Kidney epithelial cell (primary cell): Measurements from ENCODE around the gene CYP27A1. TPM values are rescaled to one million over a fixed set of nuclear protein-coding genes. Genes with fewer than 3 reads are reported as not detected.
"Not testable (repeated sequence)": the region's sequence is repeated elsewhere in the genome, so short reads cannot be mapped to it uniquely, and the experiment has no call there.

Experiments
- DNase-seq: peaks from one replicate; pipeline ENCODE4 v3.0.0-alpha.2; 2010; ENCODE audit warnings: low read depth
- H3K27me3 ChIP-seq: 2 replicates; pipeline ENCODE4 v1.6.0; 2011; ENCODE audit warnings: low read length; ENCODE audit not compliant: control insufficient read depth, insufficient read depth
- H3K36me3 ChIP-seq: 2 replicates; pipeline ENCODE4 v1.5.1; 2011; ENCODE audit warnings: low read length; ENCODE audit not compliant: control insufficient read depth, insufficient read depth
- H3K4me3 ChIP-seq: 2 replicates; pipeline ENCODE4 v1.5.1; 2011; ENCODE audit warnings: low read depth, mild to moderate bottlenecking, control low read depth, low read length
- total RNA-seq: library from RNA; depleted of rRNA; stranded (reverse); fragments of >200 nt; gene quantifications from 2 replicates; pipeline ENCODE4 v1.2.3, GENCODE V29; 2015
- TF ChIP-seq, protein P1 (sequence below): IDR thresholded peaks from 2 replicates; pipeline ENCODE4 v1.5.1; 2011; ENCODE audit warnings: mild to moderate bottlenecking, moderate library complexity, low read length, control low read depth, inconsistent platforms; ENCODE audit not compliant: insufficient read depth, poor library complexity, severe bottlenecking

Gene CYP27A1
- total RNA-seq, 1 donor from 2014 or later = 25.3 TPM

DNA sequence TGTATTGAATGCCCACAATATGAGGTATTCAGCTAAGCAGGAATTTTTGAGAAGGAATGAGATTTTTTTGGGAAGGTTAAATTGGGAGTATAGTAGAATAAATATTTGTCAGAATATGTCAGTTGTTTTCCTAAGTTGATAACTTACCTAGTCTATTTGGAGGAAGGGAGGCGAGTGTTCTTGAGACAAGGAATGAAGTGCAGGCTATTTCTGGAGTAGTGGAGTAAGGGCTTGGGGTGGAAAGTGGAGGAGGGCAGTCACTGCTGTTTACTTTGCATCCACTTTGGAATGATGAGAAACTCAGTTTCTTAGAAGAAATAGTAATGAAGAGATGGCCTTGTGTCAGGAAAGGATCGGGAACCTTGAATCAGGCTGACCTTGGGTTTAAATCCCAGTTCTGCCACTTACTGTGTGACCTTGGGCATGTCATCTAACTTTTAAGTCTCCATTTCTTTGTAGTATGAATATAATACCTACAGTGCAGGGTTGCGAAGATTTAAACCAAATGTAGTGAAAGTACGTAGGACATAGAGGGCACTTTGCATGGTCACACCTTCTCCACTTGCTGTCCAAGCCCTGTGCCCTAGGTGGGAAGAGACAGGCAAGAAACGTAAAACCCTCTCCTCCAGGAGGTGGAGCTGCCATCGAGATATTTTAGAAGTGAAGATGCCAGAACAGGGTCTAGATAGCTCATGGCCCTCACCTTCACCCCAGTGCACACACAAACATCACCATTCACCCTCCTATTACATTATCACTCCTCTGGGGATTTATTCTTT lies 25.2 kb upstream of the CYP27A1 start:
- Histone ChIP-seq H3K36me3 (peaks cover 1% of the 10 kb centered on the region), H3K27me3 (no peaks in the 10 kb centered on the region), H3K4me3 (no peak overlapping the region)
- TF ChIP-seq, protein P1, sequence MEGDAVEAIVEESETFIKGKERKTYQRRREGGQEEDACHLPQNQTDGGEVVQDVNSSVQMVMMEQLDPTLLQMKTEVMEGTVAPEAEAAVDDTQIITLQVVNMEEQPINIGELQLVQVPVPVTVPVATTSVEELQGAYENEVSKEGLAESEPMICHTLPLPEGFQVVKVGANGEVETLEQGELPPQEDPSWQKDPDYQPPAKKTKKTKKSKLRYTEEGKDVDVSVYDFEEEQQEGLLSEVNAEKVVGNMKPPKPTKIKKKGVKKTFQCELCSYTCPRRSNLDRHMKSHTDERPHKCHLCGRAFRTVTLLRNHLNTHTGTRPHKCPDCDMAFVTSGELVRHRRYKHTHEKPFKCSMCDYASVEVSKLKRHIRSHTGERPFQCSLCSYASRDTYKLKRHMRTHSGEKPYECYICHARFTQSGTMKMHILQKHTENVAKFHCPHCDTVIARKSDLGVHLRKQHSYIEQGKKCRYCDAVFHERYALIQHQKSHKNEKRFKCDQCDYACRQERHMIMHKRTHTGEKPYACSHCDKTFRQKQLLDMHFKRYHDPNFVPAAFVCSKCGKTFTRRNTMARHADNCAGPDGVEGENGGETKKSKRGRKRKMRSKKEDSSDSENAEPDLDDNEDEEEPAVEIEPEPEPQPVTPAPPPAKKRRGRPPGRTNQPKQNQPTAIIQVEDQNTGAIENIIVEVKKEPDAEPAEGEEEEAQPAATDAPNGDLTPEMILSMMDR = no peak
- no peak for DNase-seq

DNA sequence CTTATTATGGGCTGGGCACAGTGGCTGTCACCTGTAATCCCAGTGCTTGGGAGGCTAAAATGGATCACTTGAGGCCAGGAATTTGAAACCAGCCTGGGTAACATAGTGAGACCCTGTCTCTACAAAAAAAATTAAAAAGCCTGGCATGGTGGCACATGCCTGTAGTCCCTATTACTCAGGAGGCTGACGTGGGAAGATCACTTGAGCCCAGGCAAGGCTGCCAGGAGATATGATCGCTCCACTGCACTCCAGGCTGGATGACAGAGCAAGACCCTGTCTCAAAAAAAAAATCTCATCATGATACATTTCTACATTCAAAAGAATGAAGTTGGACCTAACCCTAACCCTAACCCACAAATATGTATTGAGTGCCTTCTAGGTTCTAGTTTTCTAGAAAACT lies 20.2 kb upstream of the CYP27A1 start:
- no peak for DNase-seq
- H3K36me3 ChIP-seq = no peaks in the 10 kb centered on the region
- H3K4me3 ChIP-seq = no peak overlapping the region
- TF ChIP-seq, protein P1 = no peak
- H3K27me3 ChIP-seq = no peaks in the 10 kb centered on the region

DNA sequence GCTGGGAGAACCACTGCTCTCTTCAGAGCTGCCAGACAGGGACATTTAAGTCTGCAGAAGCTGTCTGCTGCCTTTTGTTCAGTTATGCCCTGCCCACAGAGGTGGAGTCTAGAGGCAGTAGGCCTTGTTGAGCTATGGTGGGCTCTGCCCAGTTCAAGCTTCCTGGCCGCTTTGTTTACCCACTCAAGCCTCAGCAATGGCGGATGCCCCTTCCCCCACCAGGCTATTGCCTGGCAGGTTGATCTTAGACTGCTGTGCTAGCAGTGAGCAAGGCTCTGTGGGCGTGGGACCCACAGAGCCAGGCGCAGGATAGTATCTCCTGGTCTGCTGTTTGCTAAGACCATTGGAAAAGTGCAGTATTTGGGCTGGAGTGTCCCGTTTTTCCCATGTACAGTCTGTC lies 9.2 kb upstream of the CYP27A1 start:
- not testable (repeated sequence) for H3K36me3 ChIP-seq, H3K27me3 ChIP-seq, H3K4me3 ChIP-seq, DNase-seq

DNA sequence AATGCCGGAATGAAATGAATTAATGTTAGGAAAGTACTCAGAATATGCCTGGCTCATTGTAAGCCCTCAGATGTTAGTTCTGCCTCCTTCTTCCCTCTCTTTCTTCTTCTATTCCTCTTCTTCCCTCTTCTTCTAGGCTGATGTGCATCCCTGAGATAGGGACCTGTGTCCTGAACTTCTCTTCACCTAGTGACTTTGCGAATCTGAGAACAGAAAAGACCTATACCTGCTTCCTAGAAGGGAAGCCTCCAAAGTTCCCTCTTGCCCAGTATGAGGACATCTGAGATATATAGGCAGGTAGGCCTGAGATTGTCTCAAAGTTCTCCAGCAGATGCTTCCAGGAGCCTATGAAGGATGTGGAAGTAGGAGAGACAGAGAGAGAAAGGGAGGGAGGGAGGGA lies 8.1 kb upstream of the CYP27A1 start:
- Histone ChIP-seq H3K4me3 (no peak overlapping the region), H3K27me3 (no peaks in the 10 kb centered on the region), H3K36me3 (no peaks in the 10 kb centered on the region)
- TF ChIP-seq, protein P1 = no peak
- DNase-seq = no peak

DNA sequence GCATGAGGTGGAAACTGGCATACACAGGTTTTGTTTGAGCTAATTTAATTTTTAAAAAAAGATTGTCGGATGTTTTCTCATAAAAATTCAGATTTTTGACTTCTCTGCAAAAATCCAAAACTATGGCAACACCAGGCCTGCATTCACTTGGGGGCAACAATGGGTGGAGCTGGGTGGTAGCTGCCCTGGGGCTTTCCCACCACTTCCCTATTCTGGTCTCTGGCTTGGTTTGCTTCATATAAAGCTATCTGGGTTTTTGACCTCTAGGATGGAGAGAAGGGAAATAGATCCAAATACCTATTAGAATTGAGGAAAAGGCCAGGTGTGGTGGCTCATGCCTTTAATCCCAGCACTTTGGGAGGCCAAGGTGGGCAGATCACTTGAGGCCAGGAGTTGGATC lies 5.5 kb upstream of the CYP27A1 start:
- Histone ChIP-seq H3K27me3 (no peaks in the 10 kb centered on the region), H3K36me3 (no peaks in the 10 kb centered on the region), H3K4me3 (no peak overlapping the region)
- TF ChIP-seq, protein P1 = no peak
- no peak for DNase-seq

DNA sequence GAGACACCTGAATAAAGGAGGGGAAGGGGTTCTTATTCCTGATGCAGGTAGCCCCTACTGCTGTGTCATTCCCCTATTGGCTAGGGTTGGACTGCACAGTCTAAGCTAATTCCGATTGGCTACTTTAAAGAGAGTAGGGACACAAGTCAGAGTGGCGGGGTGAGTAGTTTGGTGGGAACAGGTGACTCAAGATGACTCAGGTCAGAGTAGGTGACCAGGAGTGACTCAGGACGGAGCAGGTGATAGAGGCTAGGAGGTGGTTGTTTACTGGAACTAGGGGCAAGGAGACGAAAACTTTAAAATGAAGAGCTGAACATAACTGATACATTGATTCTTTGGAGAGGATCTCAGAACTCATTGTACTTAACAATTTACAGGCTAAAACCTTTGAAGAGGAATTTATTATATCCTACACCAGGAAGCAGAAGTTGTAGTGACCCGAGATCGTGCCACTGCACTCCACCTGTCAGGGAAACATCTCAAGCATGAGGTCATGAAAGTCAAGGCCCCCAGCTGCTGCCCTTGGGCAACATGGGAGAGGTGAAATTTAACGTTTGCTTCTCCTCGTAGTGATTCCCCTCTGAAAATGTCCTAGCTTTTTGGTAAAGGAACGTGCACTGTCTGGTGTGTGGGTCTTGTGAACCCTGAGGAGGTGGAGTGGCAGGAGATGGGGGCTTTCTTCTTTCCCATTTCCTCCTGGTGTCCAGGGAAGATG lies 4.5 kb upstream of the CYP27A1 start:
- DNase-seq = no peak
- no peaks in the 10 kb centered on the region for H3K27me3 ChIP-seq
- no peaks in the 10 kb centered on the region for H3K36me3 ChIP-seq
- H3K4me3 ChIP-seq = no peak overlapping the region
- TF ChIP-seq, protein P1 = no peak
